ENCODE measurements around the gene AGMO. TPM values are rescaled to one million over a fixed set of nuclear protein-coding genes. Genes with fewer than 3 reads are reported as not detected.

The AGMO gene
- polyA plus RNA-seq, 2 of the 4 experiments (the other 2 are of a cell fraction): 2.6 to 7.9 TPM

DNA sequence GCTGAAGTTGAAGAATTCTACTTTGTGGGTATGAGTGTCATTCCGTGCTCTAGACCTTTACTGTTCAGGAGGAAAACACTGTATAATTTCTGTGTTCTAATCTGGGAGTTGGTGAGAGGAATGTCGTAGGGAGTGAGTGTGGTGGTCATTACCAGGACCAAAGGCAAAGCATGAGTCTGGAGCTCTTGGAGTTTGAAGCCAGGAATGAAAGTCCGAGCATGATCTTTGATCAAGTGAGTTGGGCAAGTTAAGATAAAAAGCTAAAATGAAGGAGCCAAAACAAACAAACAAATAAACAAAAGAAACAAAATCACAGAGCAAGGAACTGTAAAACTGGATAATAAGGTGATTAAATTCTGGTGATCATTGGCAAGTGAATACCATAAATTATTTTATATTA is 161.4 kb downstream of the AGMO start (continued):
- TF ChIP-seq, protein P1, sequence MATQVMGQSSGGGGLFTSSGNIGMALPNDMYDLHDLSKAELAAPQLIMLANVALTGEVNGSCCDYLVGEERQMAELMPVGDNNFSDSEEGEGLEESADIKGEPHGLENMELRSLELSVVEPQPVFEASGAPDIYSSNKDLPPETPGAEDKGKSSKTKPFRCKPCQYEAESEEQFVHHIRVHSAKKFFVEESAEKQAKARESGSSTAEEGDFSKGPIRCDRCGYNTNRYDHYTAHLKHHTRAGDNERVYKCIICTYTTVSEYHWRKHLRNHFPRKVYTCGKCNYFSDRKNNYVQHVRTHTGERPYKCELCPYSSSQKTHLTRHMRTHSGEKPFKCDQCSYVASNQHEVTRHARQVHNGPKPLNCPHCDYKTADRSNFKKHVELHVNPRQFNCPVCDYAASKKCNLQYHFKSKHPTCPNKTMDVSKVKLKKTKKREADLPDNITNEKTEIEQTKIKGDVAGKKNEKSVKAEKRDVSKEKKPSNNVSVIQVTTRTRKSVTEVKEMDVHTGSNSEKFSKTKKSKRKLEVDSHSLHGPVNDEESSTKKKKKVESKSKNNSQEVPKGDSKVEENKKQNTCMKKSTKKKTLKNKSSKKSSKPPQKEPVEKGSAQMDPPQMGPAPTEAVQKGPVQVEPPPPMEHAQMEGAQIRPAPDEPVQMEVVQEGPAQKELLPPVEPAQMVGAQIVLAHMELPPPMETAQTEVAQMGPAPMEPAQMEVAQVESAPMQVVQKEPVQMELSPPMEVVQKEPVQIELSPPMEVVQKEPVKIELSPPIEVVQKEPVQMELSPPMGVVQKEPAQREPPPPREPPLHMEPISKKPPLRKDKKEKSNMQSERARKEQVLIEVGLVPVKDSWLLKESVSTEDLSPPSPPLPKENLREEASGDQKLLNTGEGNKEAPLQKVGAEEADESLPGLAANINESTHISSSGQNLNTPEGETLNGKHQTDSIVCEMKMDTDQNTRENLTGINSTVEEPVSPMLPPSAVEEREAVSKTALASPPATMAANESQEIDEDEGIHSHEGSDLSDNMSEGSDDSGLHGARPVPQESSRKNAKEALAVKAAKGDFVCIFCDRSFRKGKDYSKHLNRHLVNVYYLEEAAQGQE (IDR thresholded peaks at IDR 0.05): no peak
- no peak for TF ChIP-seq TP53 (CRISPR knock-in tag; IDR thresholded peaks at IDR 0.05)
- TF ChIP-seq, protein P2, sequence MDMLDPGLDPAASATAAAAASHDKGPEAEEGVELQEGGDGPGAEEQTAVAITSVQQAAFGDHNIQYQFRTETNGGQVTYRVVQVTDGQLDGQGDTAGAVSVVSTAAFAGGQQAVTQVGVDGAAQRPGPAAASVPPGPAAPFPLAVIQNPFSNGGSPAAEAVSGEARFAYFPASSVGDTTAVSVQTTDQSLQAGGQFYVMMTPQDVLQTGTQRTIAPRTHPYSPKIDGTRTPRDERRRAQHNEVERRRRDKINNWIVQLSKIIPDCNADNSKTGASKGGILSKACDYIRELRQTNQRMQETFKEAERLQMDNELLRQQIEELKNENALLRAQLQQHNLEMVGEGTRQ (IDR thresholded peaks at IDR 0.05): no peak
- TF ChIP-seq NR3C1 (IDR thresholded peaks at IDR 0.05): no peak
- no peak for TF ChIP-seq PHF8 (IDR thresholded peaks at IDR 0.05; ENCODE audit: borderline replicate concordance, low read depth)

DNA sequence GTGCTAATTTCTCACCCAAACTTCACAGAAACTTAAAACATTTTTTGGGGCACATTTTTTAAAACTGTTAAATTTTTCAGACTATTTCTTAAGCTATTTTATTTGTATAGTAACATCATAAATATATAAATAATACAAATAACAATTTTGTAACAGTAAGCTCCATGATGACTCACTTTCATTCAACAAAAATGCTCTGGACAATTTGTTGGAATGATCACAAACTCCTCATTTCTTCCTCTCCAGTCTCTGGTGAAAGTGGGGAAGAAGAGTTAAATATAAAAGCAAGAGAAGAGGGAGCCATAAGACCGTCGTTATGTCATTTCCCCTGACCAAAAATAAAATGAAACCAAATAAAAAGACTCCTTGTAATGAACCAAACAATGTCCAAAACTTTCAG is 162.4 kb downstream of the AGMO start:
- ChIA-PET CTCF (no interaction called here), POLR2A (no interaction called here)
- ATAC-seq: no peak
- H3K9me3 ChIP-seq: no peaks in the 10 kb centered on the region; the same call in 2 of the 3 replicates
- H3K27ac ChIP-seq: no peak overlapping the region
- DNase-seq (ENCODE audit: low read depth in 1 of 2, low spot score in 1 of 2): no peak
- no peaks in the 10 kb centered on the region for H3K4me1 ChIP-seq
- TF ChIP-seq, protein P2 (IDR thresholded peaks at IDR 0.05): no peak
- no peak for TF ChIP-seq ZSCAN20 (CRISPR knock-in tag; IDR thresholded peaks at IDR 0.05)
- TF ChIP-seq EHF (CRISPR knock-in tag; IDR thresholded peaks at IDR 0.05): no peak
- no peak for TF ChIP-seq GATA3 (IDR thresholded peaks at IDR 0.05; ENCODE audit: borderline replicate concordance)
- TF ChIP-seq BHLHE40 (IDR thresholded peaks at IDR 0.05; ENCODE audit: low read depth, low read length): no peak
- no peak for TF ChIP-seq RAD21 (conservative IDR thresholded peaks at IDR 0.05 in 1 of 2, IDR thresholded peaks at IDR 0.05 in 1 of 2)
- TF ChIP-seq MAFK (IDR thresholded peaks at IDR 0.05; ENCODE audit: partially characterized antibody): no peak
- TF ChIP-seq KDM1A (IDR thresholded peaks at IDR 0.05; ENCODE audit: low read depth): no peak
- no peak for TF ChIP-seq MYC (IDR thresholded peaks at IDR 0.05; ENCODE audit: borderline replicate concordance, low read length)
- no peak for FAIRE-seq
- no peak overlapping the region for H3K4me3 ChIP-seq
- peak overlapping the region; percentile 24; the same call in 2 of the 3 replicates for H3K4me2 ChIP-seq
- WGBS (ENCODE audit: missing lambda C conversion rate): 15% methylated on average over 2 of the region's 2 CpGs

DNA sequence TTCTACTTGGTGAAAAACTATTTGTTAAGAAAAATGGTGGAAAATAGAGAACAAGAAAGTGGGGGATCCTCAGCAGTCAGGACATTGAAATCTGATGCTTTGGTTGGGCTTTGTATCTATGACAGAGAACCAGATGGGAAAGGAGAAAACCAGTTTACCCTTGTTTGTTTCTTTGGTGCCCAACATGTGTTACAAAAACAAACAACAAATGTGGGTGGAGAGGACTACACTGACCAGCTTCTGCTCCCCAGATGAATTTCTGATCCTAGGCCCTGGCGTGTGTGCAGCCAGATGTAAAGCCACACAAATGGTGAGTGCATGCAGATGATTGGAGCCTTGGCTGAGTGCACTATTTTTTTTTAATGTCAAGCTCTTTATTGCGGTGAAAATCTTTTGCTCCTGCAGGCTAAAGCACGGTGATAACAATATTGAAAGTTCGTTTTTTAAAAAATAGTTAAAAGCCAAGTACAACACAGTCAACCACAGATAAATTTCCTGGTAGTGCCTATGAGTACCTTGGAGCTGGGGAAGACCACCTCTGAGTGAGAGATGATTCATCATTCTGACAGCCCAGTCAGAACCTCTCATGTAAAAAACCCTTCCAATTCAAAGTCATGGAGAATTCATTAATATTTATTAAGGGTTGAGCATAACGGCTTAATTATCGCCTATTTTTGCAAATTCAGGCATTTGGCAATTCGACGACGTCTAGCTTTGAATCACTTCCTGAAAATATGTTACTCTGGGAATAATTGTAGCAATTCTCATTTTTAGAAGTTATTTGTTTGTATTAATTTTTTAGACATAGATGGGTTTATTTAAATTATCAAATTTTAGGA is 163.7 kb downstream of the AGMO start:
- Histone ChIP-seq H3K4me1 (no peaks in the 10 kb centered on the region), H3K4me2 (no peak overlapping the region), H3K9me3 (no peaks in the 10 kb centered on the region; the same call in 2 of the 3 replicates), H3K27ac (no peak overlapping the region), H3K4me3 (no peak overlapping the region)
- DNase-seq (ENCODE audit: low read depth in 1 of 2, low spot score in 1 of 2) (no peak), FAIRE-seq (no peak), ATAC-seq (no peak)
- ChIA-PET CTCF (interaction anchor here (0.8 kb wide), 1 partner anchor 157 kb away, joined by 4 read pairs; no protein-coding TSS in a partner anchor), POLR2A (no interaction called here)
- WGBS (ENCODE audit: missing lambda C conversion rate): 60% methylated on average over 9 of the region's 9 CpGs
- TF ChIP-seq PHF8 (IDR thresholded peaks at IDR 0.05; ENCODE audit: borderline replicate concordance, low read depth) (no peak), CBX2 (IDR thresholded peaks at IDR 0.05; ENCODE audit: borderline replicate concordance, low read depth) (no peak), CBX8 (IDR thresholded peaks at IDR 0.05) (no peak), FOSL2 (IDR thresholded peaks at IDR 0.05) (no peak), FOSL2 (CRISPR knock-in tag; IDR thresholded peaks at IDR 0.05) (no peak), RCOR1 (IDR thresholded peaks at IDR 0.05; ENCODE audit: low read depth, low read length) (no peak), RARB (CRISPR knock-in tag; IDR thresholded peaks at IDR 0.05) (no peak), KDM1A (IDR thresholded peaks at IDR 0.05; ENCODE audit: low read depth) (no peak), CHD4 (IDR thresholded peaks at IDR 0.05; ENCODE audit: borderline replicate concordance) (no peak), RNF2 (IDR thresholded peaks at IDR 0.05; ENCODE audit: borderline replicate concordance, low read depth) (no peak), RFX5 (IDR thresholded peaks at IDR 0.05) (no peak), ESRRA (IDR thresholded peaks at IDR 0.05; ENCODE audit: borderline replicate concordance, low read length) (no peak), TP53 (CRISPR knock-in tag; IDR thresholded peaks at IDR 0.05) (no peak)
- TF ChIP-seq, protein P3, sequence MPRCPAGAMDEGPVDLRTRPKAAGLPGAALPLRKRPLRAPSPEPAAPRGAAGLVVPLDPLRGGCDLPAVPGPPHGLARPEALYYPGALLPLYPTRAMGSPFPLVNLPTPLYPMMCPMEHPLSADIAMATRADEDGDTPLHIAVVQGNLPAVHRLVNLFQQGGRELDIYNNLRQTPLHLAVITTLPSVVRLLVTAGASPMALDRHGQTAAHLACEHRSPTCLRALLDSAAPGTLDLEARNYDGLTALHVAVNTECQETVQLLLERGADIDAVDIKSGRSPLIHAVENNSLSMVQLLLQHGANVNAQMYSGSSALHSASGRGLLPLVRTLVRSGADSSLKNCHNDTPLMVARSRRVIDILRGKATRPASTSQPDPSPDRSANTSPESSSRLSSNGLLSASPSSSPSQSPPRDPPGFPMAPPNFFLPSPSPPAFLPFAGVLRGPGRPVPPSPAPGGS (IDR thresholded peaks at IDR 0.05): no peak
- TF ChIP-seq, protein P1 (IDR thresholded peaks at IDR 0.05): no peak
